HCT116 (cell line): ENCODE measurements around the gene NMRAL1. TPM values are rescaled to one million over a fixed set of nuclear protein-coding genes. Genes with fewer than 3 reads are reported as not detected.

Source experiments
- ATAC-seq: fragments of 200-7000 bp; cut with Tn5 transposase; 2 replicates; pipeline ENCODE4 v1.9.1; 2020; ENCODE audit warnings: mild to moderate bottlenecking, moderate library complexity
- BruUV-seq: library from RNA; stranded (reverse); fragments of 400-500 nt; replicated peaks from 2 replicates; lab custom pipeline; 2021; lab: Mats Ljungman, UMichigan
- CTCF ChIA-PET: fragments of 300-600 bp; sonication (Branson Sonifier 250); formaldehyde crosslinking; loops from one replicate; lab custom pipeline; 2021; ENCODE audit warnings: antibody characterized with exemption; lab: Charles Lee
- POLR2A ChIA-PET: fragments of 300-600, 350-600 bp; sonication (Branson Sonifier 250); formaldehyde crosslinking; loops from one replicate; lab custom pipeline; 2021; ENCODE audit warnings: antibody characterized with exemption; lab: Charles Lee
- RAD21 ChIA-PET, 2 experiments: fragments of 300-600 bp; sonication (Branson Sonifier 250); formaldehyde crosslinking; loops; one replicate each; lab custom pipeline; 2023; ENCODE audit warnings: low total read pairs in 2 of 2; ENCODE audit not compliant: uncharacterized antibody in 2 of 2, unreplicated experiment in 2 of 2, low non-redundant PET in 1 of 2; lab: Charles Lee
- DNase-seq: peaks from one replicate; pipeline ENCODE4 v3.0.0-alpha.2; 2010; ENCODE audit warnings: low read depth, low spot score
- H2AFZ ChIP-seq: fragments of 200-600 bp; shearing (Covaris generic), sonication (generic); 2 replicates; pipeline ENCODE4 v1.6.1; 2017; ENCODE audit warnings: low read depth, mixed run types, mixed read lengths, antibody characterized with exemption, low read length; ENCODE audit not compliant: poor library complexity, severe bottlenecking
- H3K27ac ChIP-seq: 2 replicates; pipeline ENCODE4 v1.5.1; 2012; ENCODE audit warnings: low read depth, low read length
- H3K27me3 ChIP-seq: fragments of 200-600 bp; sonication (generic); 2 replicates; pipeline ENCODE4 v1.6.1; 2016; ENCODE audit warnings: mixed run types, low read length, mixed read lengths; ENCODE audit not compliant: insufficient read depth
- H3K36me3 ChIP-seq, 2 experiments: fragments of 200-500 bp in 1 of 2; fragments of 200-600 bp in 1 of 2; sonication (Bioruptor generic) in 1 of 2; sonication (generic) in 1 of 2; 2 replicates each; pipeline versions ENCODE4 v1.5.1 to v1.6.1; 2014 to 2016; ENCODE audit warnings: low read length in 2 of 2, inconsistent platforms in 1 of 2, mixed read lengths in 1 of 2, mixed run types in 1 of 2; ENCODE audit not compliant: insufficient read depth in 2 of 2, control insufficient read depth in 1 of 2
- H3K4me1 ChIP-seq, 2 experiments: fragments of 200-600 bp in 1 of 2; sonication (generic) in 1 of 2; 2 replicates each; pipeline versions ENCODE4 v1.5.1 to v1.6.1; 2012 to 2017; ENCODE audit warnings: low read length in 2 of 2, inconsistent platforms in 1 of 2, mild to moderate bottlenecking in 1 of 2, mixed read lengths in 1 of 2, mixed run types in 1 of 2, moderate library complexity in 1 of 2; ENCODE audit not compliant: insufficient read depth in 2 of 2, control insufficient read depth in 1 of 2
- H3K4me2 ChIP-seq: fragments of 200-600 bp; sonication (generic); 2 replicates; pipeline ENCODE4 v1.6.1; 2017; ENCODE audit warnings: mixed run types, low read length, mixed read lengths
- H3K4me3 ChIP-seq, 2 experiments: fragments of 200-600 bp in 1 of 2; sonication (generic) in 1 of 2; replicated peaks in 1 of 2; 2 replicates each; pipeline ENCODE4 v1.5.1; 2011 to 2016; ENCODE audit warnings: low read length in 2 of 2, control low read depth in 1 of 2, low read depth in 1 of 2, mild to moderate bottlenecking in 1 of 2, mixed read lengths in 1 of 2, mixed run types in 1 of 2
- H3K79me2 ChIP-seq: fragments of 200-600 bp; sonication (generic); 2 replicates; pipeline ENCODE4 v1.6.1; 2017; ENCODE audit warnings: mild to moderate bottlenecking, mixed run types, low read length, moderate library complexity, mixed read lengths; ENCODE audit not compliant: insufficient read depth
- H3K9ac ChIP-seq: fragments of 200-600 bp; sonication (generic); 2 replicates; pipeline ENCODE4 v1.6.1; 2016; ENCODE audit warnings: low read length, mixed read lengths
- H3K9me2 ChIP-seq: fragments of 200-600 bp; sonication (generic), shearing (Covaris generic); 2 replicates; pipeline ENCODE4 v1.6.1; 2017; ENCODE audit warnings: mixed run types, mild to moderate bottlenecking, moderate library complexity; ENCODE audit not compliant: insufficient read depth
- H3K9me3 ChIP-seq, 2 experiments: fragments of 200-500 bp in 1 of 2; fragments of 200-600 bp in 1 of 2; sonication (Bioruptor generic) in 1 of 2; sonication (generic) in 1 of 2; 2 replicates each; pipeline ENCODE4 v1.6.1; 2014 to 2017; ENCODE audit warnings: low read length in 2 of 2, mixed read lengths in 2 of 2, inconsistent platforms in 1 of 2, low read depth in 1 of 2, mild to moderate bottlenecking in 1 of 2, mixed run types in 1 of 2, moderate library complexity in 1 of 2; ENCODE audit not compliant: control insufficient read depth in 1 of 2, insufficient read depth in 1 of 2
- H4K20me1 ChIP-seq: fragments of 200-600 bp; sonication (generic), shearing (Covaris generic); 2 replicates; pipeline ENCODE4 v1.6.1; 2017; ENCODE audit warnings: mixed run types, mild to moderate bottlenecking, moderate library complexity; ENCODE audit not compliant: insufficient read depth
- RAD21 ChIP-seq: IDR thresholded peaks from 2 replicates; pipeline ENCODE4 v1.6.1; 2012; ENCODE audit warnings: low read depth, mild to moderate bottlenecking
- SIN3A ChIP-seq: IDR thresholded peaks from 2 replicates; pipeline ENCODE4 v1.6.1; 2012; ENCODE audit warnings: low read depth
- SP1 ChIP-seq: IDR thresholded peaks from 2 replicates; pipeline ENCODE4 v1.6.1; 2012; ENCODE audit warnings: low read depth
- intact Hi-C: fragments of 100-400 bp; cut with micrococcal nuclease; formaldehyde crosslinking; loops from 2 replicates; pipeline ENCODE4 v1.10.0; 2022
- total RNA-seq: library from RNA; stranded (reverse); gene quantifications from one replicate; pipeline ENCODE4 v1.2.1, GENCODE V29; 2021; ENCODE audit not compliant: unreplicated experiment
- TF ChIP-seq, protein P1 (sequence below), 3 experiments: fragments of 200-600 bp in 1 of 3; sonication (generic) in 1 of 3; IDR thresholded peaks in 2 of 3; conservative IDR thresholded peaks in 1 of 3; 2 replicates each; pipeline ENCODE4 v1.5.1; 2012 to 2017; ENCODE audit warnings: low read depth in 2 of 3, low read length in 2 of 3, antibody characterized with exemption in 1 of 3, borderline replicate concordance in 1 of 3, control low read depth in 1 of 3, mild to moderate bottlenecking in 1 of 3, mixed read lengths in 1 of 3, mixed run types in 1 of 3, moderate library complexity in 1 of 3; ENCODE audit not compliant: insufficient read depth in 1 of 3

The NMRAL1 gene
- total RNA-seq, 1 experiment from 2014 or later = 76.7 TPM

DNA sequence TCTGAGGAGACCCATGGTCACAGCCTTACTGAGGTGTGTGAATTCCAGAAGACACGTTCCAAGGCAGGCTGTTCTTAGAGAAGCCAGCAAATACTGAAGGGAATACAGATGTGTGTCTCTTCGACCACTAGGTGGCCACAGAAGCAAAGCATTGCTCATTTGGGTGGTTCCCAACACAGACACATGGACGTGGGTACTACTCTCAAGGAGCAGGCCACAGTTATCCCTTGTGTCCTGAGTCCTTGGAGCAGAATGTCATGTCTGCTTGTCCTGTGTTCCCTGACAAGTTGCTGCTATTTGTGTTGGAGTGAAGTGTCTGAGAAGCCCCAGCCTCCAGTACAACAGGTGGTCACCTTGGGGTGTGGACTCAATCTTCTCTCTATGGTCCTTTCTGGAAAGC is 32.0 kb upstream of the NMRAL1 start:
- Histone ChIP-seq H3K36me3 (peaks cover 23 to 40% of the 10 kb centered on the region in 2 experiments), H4K20me1 (peaks cover 4% of the 10 kb centered on the region; the same call in 1 of the 2 replicates), H3K27me3 (no peaks in the 10 kb centered on the region), H3K4me3 (no peak overlapping the region), H3K79me2 (peaks cover 38% of the 10 kb centered on the region), H3K9me2 (no peaks in the 10 kb centered on the region), H3K9ac (0 out of 2 replicates have a peak overlapping the region, but pooled peaks have one; percentile 27), H3K27ac (no peak overlapping the region), H3K4me2 (no peak overlapping the region), H3K9me3 (no peaks in the 10 kb centered on the region), H2AFZ (no peak overlapping the region), H3K4me1 (peaks cover 0 to 10% of the 10 kb centered on the region in 2 experiments; a peak in 1 of 4 replicates)
- BruUV-seq = no TSS peak
- CTCF ChIA-PET = interaction anchor here (0.7 to 1.9 kb wide), 4 partner anchors 10 to 110 kb away, joined by 3 to 6 read pairs (median 3); no protein-coding TSS in a partner anchor
- RAD21 ChIA-PET = interaction anchor here in 1 of 2 experiments (0.9 kb wide), 1 partner anchor 42 kb away, joined by 3 read pairs; no protein-coding TSS in a partner anchor
- TF ChIP-seq, protein P1, sequence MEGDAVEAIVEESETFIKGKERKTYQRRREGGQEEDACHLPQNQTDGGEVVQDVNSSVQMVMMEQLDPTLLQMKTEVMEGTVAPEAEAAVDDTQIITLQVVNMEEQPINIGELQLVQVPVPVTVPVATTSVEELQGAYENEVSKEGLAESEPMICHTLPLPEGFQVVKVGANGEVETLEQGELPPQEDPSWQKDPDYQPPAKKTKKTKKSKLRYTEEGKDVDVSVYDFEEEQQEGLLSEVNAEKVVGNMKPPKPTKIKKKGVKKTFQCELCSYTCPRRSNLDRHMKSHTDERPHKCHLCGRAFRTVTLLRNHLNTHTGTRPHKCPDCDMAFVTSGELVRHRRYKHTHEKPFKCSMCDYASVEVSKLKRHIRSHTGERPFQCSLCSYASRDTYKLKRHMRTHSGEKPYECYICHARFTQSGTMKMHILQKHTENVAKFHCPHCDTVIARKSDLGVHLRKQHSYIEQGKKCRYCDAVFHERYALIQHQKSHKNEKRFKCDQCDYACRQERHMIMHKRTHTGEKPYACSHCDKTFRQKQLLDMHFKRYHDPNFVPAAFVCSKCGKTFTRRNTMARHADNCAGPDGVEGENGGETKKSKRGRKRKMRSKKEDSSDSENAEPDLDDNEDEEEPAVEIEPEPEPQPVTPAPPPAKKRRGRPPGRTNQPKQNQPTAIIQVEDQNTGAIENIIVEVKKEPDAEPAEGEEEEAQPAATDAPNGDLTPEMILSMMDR (IDR thresholded peaks at IDR 0.05 in 2 of 3, conservative IDR thresholded peaks at IDR 0.05 in 1 of 3; ENCODE audit: borderline replicate concordance in 1 of 3, insufficient read depth in 1 of 3, low read depth in 2 of 3, low read length in 2 of 3) = peak; percentile 70 to 84 (median 80)
- no peak for TF ChIP-seq SIN3A
- peak; percentile 80 for TF ChIP-seq RAD21
- no peak for TF ChIP-seq SP1
- POLR2A ChIA-PET = no interaction called here
- peak; percentile 93 for ATAC-seq
- intact Hi-C loops = loop anchor here (1.0 kb wide), 2 partner anchors 42 to 79 kb away; no protein-coding TSS in a partner anchor
- DNase-seq = peak; percentile 39
